K562 (cell line): ENCODE measurements around the gene C2orf42. TPM values are rescaled to one million over a fixed set of nuclear protein-coding genes. Genes with fewer than 3 reads are reported as not detected.

Source experiments
- ATAC-seq: fragments of 200-7000 bp; cut with Tn5 transposase; 3 replicates; pipeline ENCODE4 v1.9.1; 2020; ENCODE audit warnings: moderate library complexity
- BruUV-seq: library from RNA; stranded (reverse); fragments of 400-500 nt; replicated peaks from 2 replicates; lab custom pipeline; 2021; lab: Mats Ljungman, UMichigan
- CTCF ChIA-PET: fragments of 300-600 bp; formaldehyde crosslinking; extraction: SDS; loops from one replicate; lab custom pipeline; 2021; ENCODE audit warnings: low intra/inter-chr PET ratio; lab: Yijun Ruan, JAX
- POLR2A ChIA-PET: fragments of 300-600, 350-650 bp; sonication (Branson Sonifier 250); formaldehyde crosslinking; extraction: SDS; loops from one replicate; lab custom pipeline; 2021; ENCODE audit warnings: antibody characterized with exemption, inconsistent platforms; lab: Yijun Ruan, JAX
- DNase-seq, 4 experiments: peaks; one replicate each; pipeline versions ENCODE4 v3.0.0 to v3.0.0-alpha.2; 2011 to 2018; ENCODE audit warnings: low spot score in 3 of 4, mixed read lengths in 3 of 4; ENCODE audit errors: extremely low read depth in 1 of 4
- FAIRE-seq: peaks from 2 replicates; lab custom pipeline; 2011; peaks lifted over from hg19 to GRCh38; lab: Jason Lieb, UNC
- H2AFZ ChIP-seq: 2 replicates; pipeline ENCODE4 v1.6.0; 2011; ENCODE audit warnings: low read depth, low read length, control low read depth, inconsistent platforms
- H3K27ac ChIP-seq: fragments of 200-600 bp; 3 replicates; pipeline ENCODE4 v1.8.0; 2011; ENCODE audit warnings: low read depth, mild to moderate bottlenecking, control low read depth, inconsistent platforms, low read length, moderate library complexity, mixed read lengths; ENCODE audit errors: extremely low read depth
- H3K27me3 ChIP-seq, 2 experiments: fragments of 300-600 bp in 1 of 2; 2 replicates in 1 of 2; 3 replicates in 1 of 2; pipeline versions ENCODE4 v1.6.0 to v1.8.0; 2011; ENCODE audit warnings: inconsistent platforms in 2 of 2, low read length in 2 of 2, mild to moderate bottlenecking in 1 of 2, mixed read lengths in 1 of 2, moderate library complexity in 1 of 2; ENCODE audit not compliant: control insufficient read depth in 2 of 2, insufficient read depth in 2 of 2
- H3K36me3 ChIP-seq: fragments of 300-600 bp; 3 replicates; pipeline ENCODE4 v1.8.0; 2011; ENCODE audit warnings: mild to moderate bottlenecking, low read length, inconsistent platforms; ENCODE audit not compliant: control insufficient read depth, insufficient read depth
- H3K4me1 ChIP-seq, 2 experiments: fragments of 200-600 bp in 1 of 2; replicated peaks in 1 of 2; 2 replicates in 1 of 2; 3 replicates in 1 of 2; pipeline versions ENCODE4 v1.5.1 to v1.8.0; 2011; ENCODE audit warnings: inconsistent platforms in 2 of 2, low read length in 2 of 2, mild to moderate bottlenecking in 1 of 2, mixed read lengths in 1 of 2, moderate library complexity in 1 of 2; ENCODE audit not compliant: control insufficient read depth in 2 of 2, insufficient read depth in 2 of 2
- H3K4me2 ChIP-seq: 2 replicates; pipeline ENCODE4 v1.6.1; 2011; ENCODE audit warnings: low read length, control low read depth, inconsistent platforms, mixed read lengths; ENCODE audit not compliant: insufficient read depth
- H3K4me3 ChIP-seq: fragments of 200-600 bp; sonication (generic), shearing (Covaris generic); 2 replicates; pipeline ENCODE4 v1.5.1; 2016; ENCODE audit warnings: control low read depth, inconsistent platforms
- H3K79me2 ChIP-seq: fragments of 200-600 bp; 3 replicates; pipeline ENCODE4 v1.8.0; 2011; ENCODE audit warnings: low read length, inconsistent platforms; ENCODE audit not compliant: control insufficient read depth, insufficient read depth
- H3K9ac ChIP-seq, 2 experiments: 2 replicates each; pipeline versions ENCODE4 v1.6.0 to v1.6.1; 2011; ENCODE audit warnings: low read depth in 2 of 2, low read length in 2 of 2, control low read depth in 1 of 2, inconsistent platforms in 1 of 2, mild to moderate bottlenecking in 1 of 2, mixed read lengths in 1 of 2; ENCODE audit not compliant: insufficient read depth in 1 of 2
- H3K9me1 ChIP-seq: one replicate; pipeline ENCODE4 v1.6.0; 2011; ENCODE audit warnings: inconsistent platforms, mild to moderate bottlenecking, low read length, moderate library complexity; ENCODE audit not compliant: control insufficient read depth, insufficient read depth
- H3K9me3 ChIP-seq: replicated peaks from 2 replicates; pipeline ENCODE4 v1.5.1; 2011; ENCODE audit warnings: low read depth, low read length, inconsistent platforms; ENCODE audit not compliant: control insufficient read depth, insufficient read depth
- H4K20me1 ChIP-seq: replicated peaks from 2 replicates; pipeline ENCODE4 v1.6.1; 2011; ENCODE audit warnings: low read length, inconsistent platforms, mixed read lengths; ENCODE audit not compliant: control insufficient read depth, insufficient read depth
- AFF4 ChIP-seq: sonication (generic); formaldehyde crosslinking; IDR thresholded peaks from 2 replicates; pipeline ENCODE4 v1.8.0; 2023; ENCODE audit warnings: mild to moderate bottlenecking, missing genetic modification reagents
- GABPA ChIP-seq: fragments of 200-800 bp; sonication (Bioruptor generic); conservative IDR thresholded peaks from 2 replicates; pipeline ENCODE4 v1.6.1; 2016; ENCODE audit warnings: low read depth, missing genetic modification characterization, missing compliant biosample characterization
- PREB ChIP-seq: sonication (generic); formaldehyde crosslinking; IDR thresholded peaks from 2 replicates; pipeline ENCODE4 v1.8.1; 2023; ENCODE audit warnings: mild to moderate bottlenecking, missing genetic modification reagents
- SRSF3 ChIP-seq: fragments of 200-400 bp; formaldehyde crosslinking; IDR thresholded peaks from 2 replicates; pipeline ENCODE4 v1.6.1; 2016; ENCODE audit warnings: mild to moderate bottlenecking, low read length, moderate library complexity; ENCODE audit not compliant: insufficient read depth
- TCF7L2 ChIP-seq: fragments of 150-350 bp; IDR thresholded peaks from 2 replicates; pipeline ENCODE4 v1.6.1; 2016; ENCODE audit warnings: low read depth, mild to moderate bottlenecking, low read length, moderate library complexity
- ZEB2 ChIP-seq: fragments of 450-650 bp; IDR thresholded peaks from 2 replicates; pipeline ENCODE4 v1.6.1; 2016
- ZNF316 ChIP-seq: fragments of 450-650 bp; IDR thresholded peaks from 2 replicates; pipeline ENCODE4 v1.6.1; 2016
- ZNF75A ChIP-seq: fragments of 450-650 bp; formaldehyde crosslinking; IDR thresholded peaks from 2 replicates; pipeline ENCODE4 v1.4.0; 2020; ENCODE audit warnings: mild to moderate bottlenecking
- ZNF830 ChIP-seq: fragments of 250-450 bp; sonication (Bioruptor Pico); IDR thresholded peaks from 2 replicates; pipeline ENCODE4 v1.5.0; 2021; ENCODE audit warnings: mild to moderate bottlenecking
- WGBS: fragments of 100-300 bp; shearing (Covaris generic); methylation state at CpG from one replicate; pipeline ENCODE4 v1.1.6; 2016; ENCODE audit warnings: low coverage, mixed read lengths; ENCODE audit not compliant: insufficient coverage; ENCODE audit errors: missing lambda C conversion rate; 5-methylcytosine and 5-hydroxymethylcytosine counted together
- in situ Hi-C: fragments of 300-500 bp; cut with MboI; formaldehyde crosslinking; loops from 4 replicates; pipeline ENCODE4 v1.15.0; 2018; ENCODE audit warnings: inconsistent platforms, mixed read lengths
- intact Hi-C: fragments of 100-400 bp; cut with micrococcal nuclease; formaldehyde crosslinking; loops from 2 replicates; pipeline ENCODE4 v1.14.2; 2022
- polyA plus RNA-seq, 8 experiments: library from polyadenylated mRNA; depleted of rRNA in 4 of 8; stranded (reverse) in 5 of 8; unstranded in 3 of 8; fragments of >200 nt; fragmentation: Nextera tagmentation in 2 of 8; fragmentation: Illumina TruSeq in 1 of 8; extraction: Ambion mirVana in 2 of 8; extraction: Trizol in 1 of 8; gene quantifications; 2 replicates each; pipeline versions ENCODE4 v1.2.1 to v1.2.3, GENCODE V29; 2011 to 2014; ENCODE audit warnings: inconsistent platforms in 1 of 8, missing spikeins in 1 of 8
- total RNA-seq, 7 experiments: library from RNA; depleted of rRNA in 6 of 7; stranded (reverse); fragments of >200 nt in 6 of 7; fragmentation: Illumina TruSeq in 2 of 7; extraction: Trizol in 2 of 7; gene quantifications; 2 replicates each; pipeline versions ENCODE4 v1.2.1 to v1.2.3, GENCODE V29; 2011 to 2021; ENCODE audit warnings: low replicate concordance in 1 of 7

C2orf42 gene
- total and polyA plus RNA-seq, 9 of the 15 experiments (the other 6 are each of a cell fraction or from before 2014, with no cell fraction given): 4.6 to 10.9 (median 7.5) TPM

- intact Hi-C loops: no loop called here
- Histone ChIP-seq H3K9ac (no peak overlapping the region), H4K20me1 (no peaks in the 10 kb centered on the region), H3K4me2 (no peak overlapping the region), H3K27me3 (no peaks in the 10 kb centered on the region), H3K27ac (no peak overlapping the region), H2AFZ (no peak overlapping the region), H3K79me2 (no peaks in the 10 kb centered on the region), H3K36me3 (peaks cover 71% of the 10 kb centered on the region)
- 80% methylated on average over 2 of the region's 2 CpGs for WGBS
- ATAC-seq: no peak
- POLR2A ChIA-PET: no interaction called here
- TF ChIP-seq ZEB2 (no peak), PREB (CRISPR knock-in tag) (no peak), ZNF316 (peak; percentile 61), ZNF830 (CRISPR knock-in tag) (no peak)
- TF ChIP-seq, all 486 proteins: peak for 1
- CTCF ChIA-PET: no interaction called here
- DNase-seq (no peak), FAIRE-seq (no peak)
- Histone ChIP-seq H3K9me1 (no peaks in the 10 kb centered on the region), H3K9me3 (no peaks in the 10 kb centered on the region), H3K4me1 (no peaks in the 10 kb centered on the region; a peak in 1 of 5 replicates), H3K4me3 (no peak overlapping the region)
- no TSS peak for BruUV-seq
- in situ Hi-C loops: no loop called here
These were observed 20.8 kb upstream of the C2orf42 start for GRCh38 chr2:70211595-70211994.

GRCh38 chr2:70204452-70204851, 13.6 kb upstream of the C2orf42 start:
- ATAC-seq (no peak), FAIRE-seq (no peak), DNase-seq (no peak)
- Histone ChIP-seq H3K4me1 (no peaks in the 10 kb centered on the region; a peak in 1 of 5 replicates), H3K4me2 (no peak overlapping the region), H3K27ac (no peak overlapping the region), H3K9me1 (no peaks in the 10 kb centered on the region), H3K9ac (no peak overlapping the region), H3K79me2 (no peaks in the 10 kb centered on the region), H3K27me3 (no peaks in the 10 kb centered on the region), H3K36me3 (peaks cover 2% of the 10 kb centered on the region; the same call in 2 of the 3 replicates), H3K9me3 (no peaks in the 10 kb centered on the region), H3K4me3 (no peak overlapping the region), H4K20me1 (no peaks in the 10 kb centered on the region), H2AFZ (no peak overlapping the region)
- no peak for TF ChIP-seq GABPA (tag)
- TF ChIP-seq AFF4 (CRISPR knock-in tag): no peak
- TF ChIP-seq TCF7L2: no peak
- no peak for TF ChIP-seq ZNF75A (CRISPR knock-in tag)
- no peak for TF ChIP-seq PREB (CRISPR knock-in tag)
- no peak for TF ChIP-seq SRSF3
- intact Hi-C loops: no loop called here
- no TSS peak for BruUV-seq
- ChIA-PET CTCF (no interaction called here), POLR2A (interaction anchor here (0.7 to 1.3 kb wide), 2 partner anchors 89 to 290 kb away, joined by 3 read pairs; partner anchors contain the start of gene SNRPG)
- WGBS: 80% methylated on average over 8 of the region's 8 CpGs
- in situ Hi-C loops: no loop called here
